Measurements from ENCODE around the gene NHEJ1.

Gene NHEJ1

GRCh38 chr2:219197388-219197787, 36.8 kb upstream of the NHEJ1 start:
- TF ChIP-seq CTCF (conservative IDR thresholded peaks at IDR 0.05; ENCODE audit: low read depth, low read length) = no peak
- no peak for DNase-seq (ENCODE audit: low read depth)

GRCh38 chr2:219186754-219187456, 26.3 kb upstream of the NHEJ1 start:
- DNase-seq (ENCODE audit: low read depth) = no peak
- no peak overlapping the region for H3K4me3 ChIP-seq (ENCODE audit: low read depth, low read length)
- no peak for TF ChIP-seq CTCF (conservative IDR thresholded peaks at IDR 0.05; ENCODE audit: low read depth, low read length)

More at GRCh38 chr2:219197388-219197787, 36.8 kb upstream of the NHEJ1 start:
- H3K4me3 ChIP-seq (ENCODE audit: low read depth, low read length) = no peak overlapping the region

GRCh38 chr2:219184121-219184520, 23.5 kb upstream of the NHEJ1 start:
- no peak for TF ChIP-seq CTCF (conservative IDR thresholded peaks at IDR 0.05; ENCODE audit: low read depth, low read length)
- no peak overlapping the region for H3K4me3 ChIP-seq (ENCODE audit: low read depth, low read length)
- DNase-seq (ENCODE audit: low read depth) = no peak

GRCh38 chr2:219183151-219183772, 22.6 kb upstream of the NHEJ1 start:
- H3K4me3 ChIP-seq (ENCODE audit: low read depth, low read length) = no peak overlapping the region
- no peak for DNase-seq (ENCODE audit: low read depth)
- no peak for TF ChIP-seq CTCF (conservative IDR thresholded peaks at IDR 0.05; ENCODE audit: low read depth, low read length)

GRCh38 chr2:219182331-219183150, 21.9 kb upstream of the NHEJ1 start:
- no peak for TF ChIP-seq CTCF (conservative IDR thresholded peaks at IDR 0.05; ENCODE audit: low read depth, low read length)
- H3K4me3 ChIP-seq (ENCODE audit: low read depth, low read length) = no peak overlapping the region
- DNase-seq (ENCODE audit: low read depth) = no peak

GRCh38 chr2:219181531-219181930, 20.9 kb upstream of the NHEJ1 start:
- no peak for TF ChIP-seq CTCF (conservative IDR thresholded peaks at IDR 0.05; ENCODE audit: low read depth, low read length)
- H3K4me3 ChIP-seq (ENCODE audit: low read depth, low read length) = no peak overlapping the region
- DNase-seq (ENCODE audit: low read depth) = no peak
